IMR-90 (cell line): ENCODE results near the gene UGT8.

Source experiments
- BHLHE40 ChIP-seq: fragments of 150-350 bp; IDR thresholded peaks from 2 replicates; pipeline ENCODE4 v1.6.1; 2016; ENCODE audit warnings: mild to moderate bottlenecking, low read depth, low read length
- CTCF ChIP-seq: conservative IDR thresholded peaks from 2 replicates; pipeline ENCODE4 v1.5.1; 2012; ENCODE audit warnings: mild to moderate bottlenecking, low read depth, low read length, improper control_type of control experiment
- MAFK ChIP-seq: IDR thresholded peaks from 2 replicates; pipeline ENCODE4 v1.6.1; 2012; ENCODE audit warnings: low read depth, low read length, improper control_type of control experiment
- POLR2A ChIP-seq: IDR thresholded peaks from 2 replicates; pipeline ENCODE4 v1.6.1; 2012; ENCODE audit warnings: mild to moderate bottlenecking, low read depth, low read length

GRCh38 chr4:114558446-114559020, 40.1 kb upstream of the UGT8 start:
- TF ChIP-seq BHLHE40: no peak
- TF ChIP-seq POLR2A: no peak
- no peak for TF ChIP-seq CTCF
- TF ChIP-seq MAFK: no peak
